ENCODE results near the gene CCDC142.
A peak's percentile ranks its signal among the peaks of the same experiment; 100 is the strongest.

CCDC142 gene

DNA sequence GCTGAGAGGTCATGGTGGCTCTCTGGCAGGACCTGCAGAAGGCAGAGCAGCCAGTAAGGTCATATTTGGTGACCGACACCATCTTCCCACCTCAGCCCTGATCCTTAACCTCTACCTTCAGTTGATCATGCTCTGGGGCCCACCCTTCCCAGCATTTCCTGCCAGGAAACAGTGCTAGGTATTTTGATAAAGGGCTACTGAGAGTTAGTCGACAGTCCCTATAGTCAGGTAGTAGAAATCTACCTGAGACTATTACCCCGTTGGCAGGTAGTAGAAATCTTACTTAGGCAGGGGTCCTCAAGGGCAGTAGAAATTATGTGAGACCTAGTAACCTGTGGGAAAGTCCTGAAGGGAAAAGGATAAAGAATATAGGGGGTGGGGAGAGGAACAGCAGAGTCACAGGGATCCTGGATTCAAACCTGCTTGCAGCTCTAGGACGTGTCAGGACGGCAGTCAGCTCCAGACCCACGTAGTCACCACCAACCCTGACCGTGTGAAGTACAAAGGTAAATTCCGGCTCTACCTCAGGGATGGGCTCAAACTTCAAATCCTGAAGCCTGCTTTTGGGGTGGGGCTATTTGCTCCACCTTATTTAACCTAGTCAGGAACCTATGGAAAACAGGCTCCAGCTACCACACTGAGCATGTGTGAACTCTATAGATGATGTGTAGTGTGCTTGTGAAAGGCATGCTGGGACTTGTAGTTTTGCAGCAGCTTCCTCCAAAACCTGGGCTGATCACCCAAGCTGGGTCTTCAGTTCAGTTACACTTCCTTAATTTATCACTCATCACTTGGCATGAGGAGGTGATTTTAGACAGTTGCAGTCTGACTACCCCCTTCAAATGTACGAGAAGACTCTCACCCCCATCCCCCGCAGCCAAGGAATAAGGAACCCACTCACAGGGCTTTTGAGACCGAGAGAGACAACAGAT is 43.2 kb upstream of the CCDC142 start, which contains the start of gene DQX1:
Gene DQX1 (minus strand): TSS at position 515 of the 932 bp plus-strand sequence. CDS start 502 bp downstream, at position 13.
- Histone ChIP-seq H3K4me1 (ENCODE audit: insufficient read depth, poor library complexity, severe bottlenecking) (peaks cover 2% of the 10 kb centered on the region), H3K27me3 (ENCODE audit: insufficient read depth, poor library complexity, severe bottlenecking) (no peaks in the 10 kb centered on the region), H3K9me3 (ENCODE audit: severe bottlenecking) (no peaks in the 10 kb centered on the region), H3K27ac (ENCODE audit: poor library complexity, severe bottlenecking) (no peak within 1 kb of the TSS), H3K4me3 (ENCODE audit: severe bottlenecking) (no peak within 1 kb of the TSS), H3K36me3 (ENCODE audit: low read depth) (peaks cover 31% of the 10 kb centered on the region)
- TF ChIP-seq, protein P1, sequence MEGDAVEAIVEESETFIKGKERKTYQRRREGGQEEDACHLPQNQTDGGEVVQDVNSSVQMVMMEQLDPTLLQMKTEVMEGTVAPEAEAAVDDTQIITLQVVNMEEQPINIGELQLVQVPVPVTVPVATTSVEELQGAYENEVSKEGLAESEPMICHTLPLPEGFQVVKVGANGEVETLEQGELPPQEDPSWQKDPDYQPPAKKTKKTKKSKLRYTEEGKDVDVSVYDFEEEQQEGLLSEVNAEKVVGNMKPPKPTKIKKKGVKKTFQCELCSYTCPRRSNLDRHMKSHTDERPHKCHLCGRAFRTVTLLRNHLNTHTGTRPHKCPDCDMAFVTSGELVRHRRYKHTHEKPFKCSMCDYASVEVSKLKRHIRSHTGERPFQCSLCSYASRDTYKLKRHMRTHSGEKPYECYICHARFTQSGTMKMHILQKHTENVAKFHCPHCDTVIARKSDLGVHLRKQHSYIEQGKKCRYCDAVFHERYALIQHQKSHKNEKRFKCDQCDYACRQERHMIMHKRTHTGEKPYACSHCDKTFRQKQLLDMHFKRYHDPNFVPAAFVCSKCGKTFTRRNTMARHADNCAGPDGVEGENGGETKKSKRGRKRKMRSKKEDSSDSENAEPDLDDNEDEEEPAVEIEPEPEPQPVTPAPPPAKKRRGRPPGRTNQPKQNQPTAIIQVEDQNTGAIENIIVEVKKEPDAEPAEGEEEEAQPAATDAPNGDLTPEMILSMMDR (IDR thresholded peaks at IDR 0.05; ENCODE audit: poor library complexity, severe bottlenecking): no peak
- ATAC-seq (ENCODE audit: low read depth): peak; percentile 30
- DNase-seq (ENCODE audit: low spot score): no peak

DNA sequence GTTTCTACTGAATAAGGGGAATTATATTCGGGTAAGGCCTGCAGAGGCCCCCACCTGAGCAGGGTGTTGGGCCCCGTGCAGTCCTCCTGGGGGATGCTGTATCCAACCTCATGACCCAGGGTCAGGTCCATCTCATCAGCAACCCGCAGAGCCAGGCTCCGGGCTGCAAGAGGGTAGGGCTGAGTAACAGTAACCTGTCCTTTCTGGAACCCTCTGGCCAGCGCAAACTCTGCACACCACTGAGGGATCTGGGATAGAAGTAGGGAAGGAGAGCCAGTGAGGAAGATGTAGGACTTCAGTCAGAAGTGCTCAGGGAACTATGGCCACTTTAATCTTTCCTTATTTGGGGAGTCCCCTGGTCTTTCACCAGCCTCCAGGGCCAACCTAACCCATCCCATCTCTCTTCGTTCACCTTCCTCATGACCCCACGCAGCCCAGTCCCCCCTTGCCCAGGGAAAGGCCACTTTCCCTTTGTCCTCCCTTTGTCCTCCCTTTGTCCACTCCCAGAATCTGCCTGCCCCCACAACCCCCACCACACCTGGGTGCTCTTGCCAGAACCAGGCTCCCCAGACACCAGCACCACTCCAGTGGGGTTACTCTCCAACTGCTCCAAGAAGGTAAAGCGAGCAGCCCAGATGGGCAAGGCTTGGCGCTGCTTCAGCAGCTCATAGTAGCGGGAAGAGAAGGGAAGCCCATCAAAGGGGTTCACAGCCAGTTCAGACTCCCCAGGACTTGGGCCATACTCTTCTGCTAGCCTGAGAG is 42.3 kb upstream of the CCDC142 start:
- H3K27ac ChIP-seq (ENCODE audit: poor library complexity, severe bottlenecking): no peak overlapping the region
- no peak for ATAC-seq (ENCODE audit: low read depth)
- no peaks in the 10 kb centered on the region for H3K27me3 ChIP-seq (ENCODE audit: insufficient read depth, poor library complexity, severe bottlenecking)
- peak; percentile 36 for DNase-seq (ENCODE audit: low spot score)
- TF ChIP-seq, protein P1 (IDR thresholded peaks at IDR 0.05; ENCODE audit: poor library complexity, severe bottlenecking): no peak
- H3K4me1 ChIP-seq (ENCODE audit: insufficient read depth, poor library complexity, severe bottlenecking): peaks cover 2% of the 10 kb centered on the region
- H3K4me3 ChIP-seq (ENCODE audit: severe bottlenecking): no peak overlapping the region
- peaks cover 31% of the 10 kb centered on the region for H3K36me3 ChIP-seq (ENCODE audit: low read depth)
- no peaks in the 10 kb centered on the region for H3K9me3 ChIP-seq (ENCODE audit: severe bottlenecking)

DNA sequence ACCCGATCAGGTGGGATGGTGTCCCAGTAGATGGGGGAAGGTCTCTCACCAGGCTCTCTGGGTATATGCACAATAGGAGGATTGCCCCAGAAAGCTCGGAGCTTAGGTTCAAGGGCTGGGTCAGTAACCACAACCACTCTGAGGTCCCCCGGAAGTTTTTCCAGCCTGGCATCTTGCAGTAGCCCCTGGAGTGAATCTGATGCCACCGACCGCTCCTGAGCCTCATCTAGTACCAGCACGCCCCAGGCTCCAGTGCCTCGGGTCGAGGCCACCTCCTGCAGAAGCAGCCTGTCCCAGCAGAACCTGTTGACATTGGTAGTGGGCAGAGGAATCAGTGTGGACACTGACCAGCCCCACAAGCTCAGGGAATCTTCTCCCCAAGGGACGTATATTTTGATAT is 41.2 kb upstream of the CCDC142 start:
- no peak for DNase-seq (ENCODE audit: low spot score)
- TF ChIP-seq, protein P1 (IDR thresholded peaks at IDR 0.05; ENCODE audit: poor library complexity, severe bottlenecking): no peak
- Histone ChIP-seq H3K4me1 (ENCODE audit: insufficient read depth, poor library complexity, severe bottlenecking) (peaks cover 2% of the 10 kb centered on the region), H3K4me3 (ENCODE audit: severe bottlenecking) (no peak overlapping the region), H3K36me3 (ENCODE audit: low read depth) (peaks cover 31% of the 10 kb centered on the region), H3K9me3 (ENCODE audit: severe bottlenecking) (no peaks in the 10 kb centered on the region), H3K27ac (ENCODE audit: poor library complexity, severe bottlenecking) (no peak overlapping the region), H3K27me3 (ENCODE audit: insufficient read depth, poor library complexity, severe bottlenecking) (peaks cover 10% of the 10 kb centered on the region)
- no peak for ATAC-seq (ENCODE audit: low read depth)

DNA sequence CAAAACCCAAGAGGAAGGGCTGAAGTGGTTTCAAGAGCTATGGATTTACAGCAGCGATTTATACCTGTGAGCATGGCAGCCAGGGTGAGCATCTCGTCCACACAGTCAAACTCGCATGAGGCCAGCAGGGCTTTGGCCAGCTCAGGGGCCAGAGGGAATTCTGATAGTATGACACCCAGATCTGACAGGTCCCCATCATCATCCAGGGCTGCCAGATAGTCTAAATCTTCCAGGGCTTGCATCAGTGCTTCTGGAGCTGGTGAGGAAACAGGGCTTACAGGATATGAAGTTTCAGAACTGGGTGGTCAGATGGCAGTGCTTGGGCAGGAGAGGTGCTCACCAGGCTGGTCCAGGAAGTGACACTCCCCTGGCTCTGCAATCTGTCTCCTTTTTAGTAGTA is 39.7 kb upstream of the CCDC142 start:
- H3K4me3 ChIP-seq (ENCODE audit: severe bottlenecking): no peak overlapping the region
- no peak for ATAC-seq (ENCODE audit: low read depth)
- H3K4me1 ChIP-seq (ENCODE audit: insufficient read depth, poor library complexity, severe bottlenecking): peaks cover 2% of the 10 kb centered on the region
- H3K27ac ChIP-seq (ENCODE audit: poor library complexity, severe bottlenecking): no peak overlapping the region
- H3K36me3 ChIP-seq (ENCODE audit: low read depth): peaks cover 19% of the 10 kb centered on the region
- DNase-seq (ENCODE audit: low spot score): no peak
- H3K9me3 ChIP-seq (ENCODE audit: severe bottlenecking): no peaks in the 10 kb centered on the region
- peaks cover 23% of the 10 kb centered on the region for H3K27me3 ChIP-seq (ENCODE audit: insufficient read depth, poor library complexity, severe bottlenecking)
- TF ChIP-seq, protein P1 (IDR thresholded peaks at IDR 0.05; ENCODE audit: poor library complexity, severe bottlenecking): no peak
